Ishikawa (cell line): Measurements from ENCODE around the gene TYROBP.

Experiments used
- CEBPB ChIP-seq: IDR thresholded peaks from 2 replicates; pipeline ENCODE4 v1.6.1; 2012
- CREB1 ChIP-seq: IDR thresholded peaks from 2 replicates; pipeline ENCODE4 v1.6.1; 2012; ENCODE audit warnings: low read depth
- EGR1 ChIP-seq: IDR thresholded peaks from 2 replicates; pipeline ENCODE4 v1.6.1; 2012
- EP300 ChIP-seq: IDR thresholded peaks from 2 replicates; pipeline ENCODE4 v1.6.1; 2012; ENCODE audit warnings: borderline replicate concordance
- FOXM1 ChIP-seq: IDR thresholded peaks from 2 replicates; pipeline ENCODE4 v1.6.1; 2012; ENCODE audit warnings: low read depth, borderline replicate concordance
- MAX ChIP-seq: IDR thresholded peaks from 2 replicates; pipeline ENCODE4 v1.6.1; 2012
- NFIC ChIP-seq: IDR thresholded peaks from 2 replicates; pipeline ENCODE4 v1.6.1; 2012
- RAD21 ChIP-seq: IDR thresholded peaks from 2 replicates; pipeline ENCODE4 v1.6.1; 2012; ENCODE audit warnings: low read depth
- REST ChIP-seq: IDR thresholded peaks from 2 replicates; pipeline ENCODE4 v1.6.1; 2012; ENCODE audit warnings: low read depth, mild to moderate bottlenecking
- TAF1 ChIP-seq: IDR thresholded peaks from 2 replicates; pipeline ENCODE4 v1.6.1; 2012; ENCODE audit warnings: low read depth, mild to moderate bottlenecking
- TCF12 ChIP-seq: IDR thresholded peaks from 2 replicates; pipeline ENCODE4 v1.6.1; 2012; ENCODE audit warnings: low read depth
- TEAD4 ChIP-seq: IDR thresholded peaks from 2 replicates; pipeline ENCODE4 v1.6.1; 2012
- USF1 ChIP-seq: IDR thresholded peaks from 2 replicates; pipeline ENCODE4 v1.6.1; 2012
- YY1 ChIP-seq: IDR thresholded peaks from 2 replicates; pipeline ENCODE4 v1.6.1; 2012; ENCODE audit warnings: low read depth
- ZBTB7A ChIP-seq: IDR thresholded peaks from 2 replicates; pipeline ENCODE4 v1.6.1; 2012; ENCODE audit warnings: low read depth

TYROBP gene

GRCh38 chr19:35890113-35890650 is 17.9 kb downstream of the TYROBP start:
- TF ChIP-seq CEBPB (no peak), NFIC (no peak), TAF1 (no peak), REST (no peak), FOXM1 (no peak), TCF12 (no peak), ZBTB7A (no peak), TEAD4 (no peak), YY1 (no peak), MAX (no peak), CREB1 (no peak), EGR1 (no peak), RAD21 (no peak), USF1 (no peak), EP300 (no peak)

- no peak for TF ChIP-seq MAX
- no peak for TF ChIP-seq TAF1
- TF ChIP-seq ZBTB7A: no peak
- TF ChIP-seq EP300: no peak
- TF ChIP-seq USF1: no peak
- TF ChIP-seq CREB1: no peak
- TF ChIP-seq YY1: no peak
- TF ChIP-seq EGR1: no peak
- no peak for TF ChIP-seq REST
- TF ChIP-seq NFIC: no peak
Observed at GRCh38 chr19:35889370-35890112, 18.6 kb downstream of the TYROBP start.

- no peak for TF ChIP-seq TCF12
- TF ChIP-seq REST: no peak
- no peak for TF ChIP-seq MAX
- no peak for TF ChIP-seq CEBPB
- no peak for TF ChIP-seq NFIC
- no peak for TF ChIP-seq CREB1
- TF ChIP-seq FOXM1: no peak
- TF ChIP-seq YY1: no peak
- TF ChIP-seq ZBTB7A: no peak
- TF ChIP-seq TEAD4: no peak
- TF ChIP-seq TAF1: no peak
- no peak for TF ChIP-seq USF1
- TF ChIP-seq EGR1: no peak
- no peak for TF ChIP-seq RAD21
- TF ChIP-seq EP300: no peak
Observed at GRCh38 chr19:35888398-35888797, 19.7 kb downstream of the TYROBP start.
